Measurements from ENCODE around the gene IQCN.

DNA sequence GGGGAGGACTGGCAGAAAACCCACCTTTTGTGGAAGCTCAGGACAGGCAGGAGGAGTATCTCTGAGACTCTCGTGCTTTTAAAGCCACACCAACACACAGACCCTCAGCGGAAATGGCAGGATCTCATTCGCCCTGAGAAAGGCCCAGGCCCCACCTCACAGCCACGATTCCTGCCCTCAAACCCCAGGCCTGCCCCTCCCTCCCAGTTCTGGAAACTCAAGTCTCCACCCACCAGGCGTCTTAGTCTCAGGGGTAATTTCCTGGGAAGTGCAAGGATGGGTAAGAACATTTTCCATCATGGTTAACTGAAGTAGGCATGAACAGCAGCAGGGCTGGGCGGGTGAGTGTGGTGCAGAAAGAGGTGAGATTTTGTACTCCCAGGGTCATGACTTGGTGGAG is 40.1 kb downstream of the IQCN start:
- no peak for TF ChIP-seq POLR2AphosphoS5 (IDR thresholded peaks at IDR 0.05; ENCODE audit: low read depth, low read length)
- TF ChIP-seq, protein P1, sequence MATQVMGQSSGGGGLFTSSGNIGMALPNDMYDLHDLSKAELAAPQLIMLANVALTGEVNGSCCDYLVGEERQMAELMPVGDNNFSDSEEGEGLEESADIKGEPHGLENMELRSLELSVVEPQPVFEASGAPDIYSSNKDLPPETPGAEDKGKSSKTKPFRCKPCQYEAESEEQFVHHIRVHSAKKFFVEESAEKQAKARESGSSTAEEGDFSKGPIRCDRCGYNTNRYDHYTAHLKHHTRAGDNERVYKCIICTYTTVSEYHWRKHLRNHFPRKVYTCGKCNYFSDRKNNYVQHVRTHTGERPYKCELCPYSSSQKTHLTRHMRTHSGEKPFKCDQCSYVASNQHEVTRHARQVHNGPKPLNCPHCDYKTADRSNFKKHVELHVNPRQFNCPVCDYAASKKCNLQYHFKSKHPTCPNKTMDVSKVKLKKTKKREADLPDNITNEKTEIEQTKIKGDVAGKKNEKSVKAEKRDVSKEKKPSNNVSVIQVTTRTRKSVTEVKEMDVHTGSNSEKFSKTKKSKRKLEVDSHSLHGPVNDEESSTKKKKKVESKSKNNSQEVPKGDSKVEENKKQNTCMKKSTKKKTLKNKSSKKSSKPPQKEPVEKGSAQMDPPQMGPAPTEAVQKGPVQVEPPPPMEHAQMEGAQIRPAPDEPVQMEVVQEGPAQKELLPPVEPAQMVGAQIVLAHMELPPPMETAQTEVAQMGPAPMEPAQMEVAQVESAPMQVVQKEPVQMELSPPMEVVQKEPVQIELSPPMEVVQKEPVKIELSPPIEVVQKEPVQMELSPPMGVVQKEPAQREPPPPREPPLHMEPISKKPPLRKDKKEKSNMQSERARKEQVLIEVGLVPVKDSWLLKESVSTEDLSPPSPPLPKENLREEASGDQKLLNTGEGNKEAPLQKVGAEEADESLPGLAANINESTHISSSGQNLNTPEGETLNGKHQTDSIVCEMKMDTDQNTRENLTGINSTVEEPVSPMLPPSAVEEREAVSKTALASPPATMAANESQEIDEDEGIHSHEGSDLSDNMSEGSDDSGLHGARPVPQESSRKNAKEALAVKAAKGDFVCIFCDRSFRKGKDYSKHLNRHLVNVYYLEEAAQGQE (IDR thresholded peaks at IDR 0.05; ENCODE audit: insufficient read depth in 1 of 2, low read depth in 2 of 2, low read length in 2 of 2): no peak; a peak in 1 of 4 replicates
- no peak for TF ChIP-seq SIN3A (IDR thresholded peaks at IDR 0.05; ENCODE audit: borderline replicate concordance, insufficient read depth, low read length)
- no peak for TF ChIP-seq TAF1 (IDR thresholded peaks at IDR 0.05; ENCODE audit: borderline replicate concordance, insufficient read depth, low read length)
- TF ChIP-seq FOXP2 (optimal IDR thresholded peaks at IDR 0.05; ENCODE audit: borderline replicate concordance, extremely low read depth, extremely low read length, insufficient read depth): no peak

Measured in PFSK-1 (cell line).